HG03097 (cell line): ENCODE measurements around the gene DAD1.
"Not testable (repeated sequence)": the region's sequence is repeated elsewhere in the genome, so short reads cannot be mapped to it uniquely, and the experiment has no call there.

Experiments used
- ATAC-seq: cut with Tn5 transposase; IDR thresholded peaks from one replicate; pipeline ENCODE4 v1.9.1; 2021; ENCODE audit not compliant: unreplicated experiment, low FRiP score

The DAD1 gene

GRCh38 chr14:22569737-22570131 lies 19.3 kb downstream of the DAD1 start:
- no peak for ATAC-seq

DNA sequence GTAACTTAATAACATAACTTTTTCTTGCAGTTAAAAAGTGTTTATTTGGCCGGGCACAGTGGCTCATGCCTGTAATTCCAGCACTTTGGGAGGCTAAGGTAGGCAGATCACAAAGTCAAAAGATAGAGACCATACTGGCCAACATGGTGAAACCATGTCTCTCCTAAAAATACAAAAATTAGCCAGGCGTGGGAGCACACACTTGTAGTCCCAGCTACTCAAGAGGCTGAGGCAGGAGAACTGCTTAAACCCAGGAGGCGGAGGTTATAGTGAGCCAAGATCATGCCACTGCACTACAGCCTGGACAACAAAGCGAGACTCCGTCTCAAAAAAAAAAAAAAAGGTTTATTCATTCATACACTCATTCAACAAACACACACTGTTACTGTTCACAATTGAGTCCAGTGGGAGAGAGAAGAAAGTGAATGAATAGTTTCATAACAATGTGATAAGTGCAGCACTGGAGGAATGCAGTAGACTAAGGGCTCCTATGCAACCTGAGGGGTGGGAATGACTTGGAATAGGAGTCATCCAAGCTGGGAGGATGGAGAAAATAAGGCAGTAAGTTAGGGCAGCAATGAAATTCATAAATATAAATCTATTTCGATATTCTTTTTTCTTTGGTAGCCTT lies 19.8 kb downstream of the DAD1 start:
- no peak for ATAC-seq

GRCh38 chr14:22567437-22567836 lies 21.6 kb downstream of the DAD1 start:
- ATAC-seq = no peak

GRCh38 chr14:22566845-22567244 lies 22.2 kb downstream of the DAD1 start:
- no peak for ATAC-seq

GRCh38 chr14:22566266-22566665 lies 22.8 kb downstream of the DAD1 start:
- not testable (repeated sequence) for ATAC-seq

DNA sequence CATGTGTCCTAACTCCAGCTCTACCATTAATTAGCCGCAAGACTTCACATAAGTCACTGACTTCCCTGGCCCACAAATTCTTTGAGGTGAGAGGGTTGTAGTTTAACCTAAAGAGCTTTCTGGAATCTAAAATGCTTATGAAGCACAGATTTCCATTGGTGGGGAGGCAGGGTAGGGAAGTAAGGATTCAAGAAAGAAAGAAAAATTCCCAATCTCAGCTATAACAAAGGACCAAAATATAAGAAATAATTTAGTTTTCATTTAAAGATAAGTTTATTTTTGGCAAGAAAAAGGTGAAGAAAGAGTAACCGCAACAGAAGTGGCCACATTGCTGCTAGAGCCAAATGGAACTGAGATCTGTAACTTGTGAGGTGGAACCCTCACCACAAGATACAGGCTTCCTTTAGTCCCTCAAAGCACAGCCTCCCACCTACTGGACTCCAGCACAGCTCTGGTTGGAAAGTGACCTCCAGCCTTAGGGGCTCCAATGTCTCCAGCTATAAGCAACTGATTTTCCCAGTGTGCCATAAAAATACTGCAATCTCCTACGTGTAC lies 23.6 kb downstream of the DAD1 start:
- ATAC-seq = peak; percentile 22

DNA sequence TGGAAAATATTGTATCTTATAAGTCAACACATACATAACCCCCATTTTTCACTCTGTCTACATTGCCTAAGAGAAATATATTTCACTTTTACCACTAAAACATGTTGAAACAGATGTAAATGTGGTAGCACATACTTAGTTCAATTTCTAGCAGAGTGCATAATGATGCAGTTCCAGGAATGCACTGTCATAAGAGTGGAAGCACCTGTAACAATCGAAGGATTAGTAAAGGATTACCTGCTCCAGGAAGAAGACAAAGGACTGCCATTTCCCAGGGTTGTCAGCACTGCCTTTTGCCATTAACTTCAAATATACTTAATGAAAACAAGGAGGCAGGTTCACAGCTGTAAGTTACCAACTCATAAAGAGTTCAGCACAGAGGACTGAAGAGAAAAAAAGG lies 24.6 kb downstream of the DAD1 start:
- no peak for ATAC-seq

DNA sequence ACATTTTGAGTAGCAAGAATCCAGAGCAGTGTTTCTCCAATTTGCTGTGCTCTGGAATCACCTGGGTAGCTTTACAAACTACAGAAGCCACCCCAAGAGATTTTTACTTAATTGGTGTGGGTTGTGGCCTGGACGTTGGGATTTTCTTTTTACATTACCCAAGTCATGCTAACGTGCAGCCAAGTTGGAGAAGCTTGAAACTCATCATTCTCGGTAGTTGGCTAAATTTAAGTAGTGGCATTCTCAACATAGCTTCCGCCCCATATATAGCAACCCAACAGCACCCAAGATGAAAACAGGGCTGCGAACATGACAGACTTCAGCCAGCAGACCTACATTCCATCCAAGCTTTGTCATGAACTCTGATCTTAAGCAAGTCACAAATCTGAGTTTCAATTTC lies 25.0 kb downstream of the DAD1 start:
- ATAC-seq = no peak

DNA sequence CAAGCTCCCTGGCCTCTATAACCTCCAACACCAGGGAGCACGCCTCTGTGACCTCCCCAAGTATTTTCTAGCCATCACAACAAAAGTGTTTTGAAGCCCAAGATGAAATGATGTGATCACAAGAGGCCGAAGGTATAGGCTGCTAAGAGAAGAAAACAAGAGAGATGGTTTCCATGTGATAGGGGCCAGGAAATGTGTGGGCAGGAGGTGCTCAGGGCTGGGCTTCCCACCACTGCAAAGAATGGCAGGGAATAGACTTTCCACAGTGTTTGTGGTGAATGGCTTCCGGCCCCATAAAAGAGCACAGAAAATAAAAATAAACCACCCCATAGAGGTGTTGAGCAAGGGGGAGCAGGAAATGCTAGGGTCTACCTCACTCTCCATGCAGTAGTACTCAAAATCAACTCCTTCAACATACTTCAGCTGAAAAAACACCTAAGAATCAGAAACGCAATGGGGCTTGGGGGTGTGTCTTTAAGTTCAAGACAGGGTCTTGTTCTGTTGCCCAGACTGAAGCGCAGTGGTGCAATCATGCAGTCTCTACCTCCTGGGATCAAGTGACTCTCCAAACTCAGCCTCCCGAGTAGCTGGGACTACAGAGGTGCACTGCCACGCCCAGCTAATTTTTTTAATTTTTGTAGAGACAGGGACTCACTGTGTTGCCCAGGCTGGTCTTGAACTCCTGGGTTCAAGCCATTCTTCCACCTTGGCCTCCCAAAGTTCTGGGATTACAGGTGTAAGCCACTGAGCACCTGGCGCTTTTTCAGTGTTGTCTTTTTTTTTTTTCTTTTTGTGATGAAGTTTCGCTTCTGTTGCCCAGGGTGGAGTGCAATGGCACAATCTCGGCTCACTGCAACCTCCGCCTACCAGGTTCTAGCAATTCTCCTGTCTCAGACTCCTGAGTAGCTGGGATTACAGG lies 27.1 kb downstream of the DAD1 start:
- ATAC-seq = no peak

DNA sequence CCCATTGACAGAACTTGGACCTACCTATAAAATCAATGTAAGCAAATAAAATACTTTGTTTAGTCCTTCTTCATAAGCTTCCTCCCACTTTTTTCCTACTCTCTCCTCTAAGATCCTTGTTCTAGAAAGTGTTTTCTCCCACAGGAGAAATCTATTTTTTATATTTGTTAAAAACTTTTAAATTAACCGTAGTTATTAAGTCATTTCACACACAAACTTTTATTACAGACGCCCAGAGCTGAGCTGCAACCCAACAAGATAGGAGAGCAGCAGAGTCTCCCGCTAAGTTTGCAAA lies 27.7 kb downstream of the DAD1 start:
- no peak for ATAC-seq

- ATAC-seq = no peak
These were observed 28.2 kb downstream of the DAD1 start for GRCh38 chr14:22560662-22561365.

- no peak for ATAC-seq
These were observed 30.0 kb downstream of the DAD1 start for GRCh38 chr14:22559041-22559440.

GRCh38 chr14:22558221-22558913 lies 30.7 kb downstream of the DAD1 start:
- no peak for ATAC-seq

DNA sequence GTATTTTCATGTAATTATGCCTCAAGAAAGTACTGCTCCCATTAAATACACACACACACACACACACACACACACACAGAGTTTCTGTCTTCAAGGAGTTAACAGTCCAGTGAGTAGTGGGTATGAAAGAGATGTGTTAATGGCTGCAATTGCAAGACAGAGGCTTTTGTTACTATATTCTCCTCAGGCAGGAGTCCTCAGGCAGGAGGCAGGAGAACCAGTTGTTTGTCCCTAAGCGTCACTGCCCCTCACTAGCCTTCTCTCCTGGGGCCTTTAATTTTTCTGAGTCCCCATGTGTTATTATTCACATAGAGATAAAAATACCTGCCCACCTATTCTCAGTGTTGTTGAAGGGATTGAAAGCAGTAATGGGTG lies 31.2 kb downstream of the DAD1 start:
- ATAC-seq = no peak

DNA sequence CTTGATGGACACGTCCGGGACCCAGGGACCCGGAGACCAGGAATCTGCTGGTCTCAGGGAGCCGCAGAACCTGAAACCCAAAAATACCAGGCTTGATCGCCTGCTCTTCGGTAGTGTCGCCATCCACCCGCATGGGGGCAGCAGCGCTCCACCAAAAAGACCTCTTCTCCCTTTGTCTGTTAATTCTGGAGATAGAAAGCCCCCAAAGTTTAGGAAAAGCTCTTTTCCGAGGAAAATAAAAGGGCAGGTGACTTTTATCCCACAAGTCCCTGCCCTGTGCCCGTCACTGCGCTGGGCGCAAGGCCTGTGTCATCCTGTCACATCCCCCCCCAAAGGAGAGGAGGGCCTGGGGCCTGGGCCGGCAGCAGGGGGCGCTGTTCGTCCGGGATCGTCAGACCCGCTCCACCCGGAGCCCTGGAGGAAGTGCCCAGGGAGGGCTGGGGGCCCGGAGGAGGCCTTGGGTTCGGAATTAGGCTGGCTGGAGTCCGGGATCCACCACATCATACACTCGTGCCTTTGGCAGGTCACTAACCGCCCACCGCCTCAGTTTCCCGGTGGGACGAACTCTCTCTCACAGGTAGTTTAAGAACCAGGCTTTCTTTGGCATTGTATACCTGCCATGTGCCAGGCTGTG lies 31.9 kb downstream of the DAD1 start:
- peak; percentile 34 for ATAC-seq

DNA sequence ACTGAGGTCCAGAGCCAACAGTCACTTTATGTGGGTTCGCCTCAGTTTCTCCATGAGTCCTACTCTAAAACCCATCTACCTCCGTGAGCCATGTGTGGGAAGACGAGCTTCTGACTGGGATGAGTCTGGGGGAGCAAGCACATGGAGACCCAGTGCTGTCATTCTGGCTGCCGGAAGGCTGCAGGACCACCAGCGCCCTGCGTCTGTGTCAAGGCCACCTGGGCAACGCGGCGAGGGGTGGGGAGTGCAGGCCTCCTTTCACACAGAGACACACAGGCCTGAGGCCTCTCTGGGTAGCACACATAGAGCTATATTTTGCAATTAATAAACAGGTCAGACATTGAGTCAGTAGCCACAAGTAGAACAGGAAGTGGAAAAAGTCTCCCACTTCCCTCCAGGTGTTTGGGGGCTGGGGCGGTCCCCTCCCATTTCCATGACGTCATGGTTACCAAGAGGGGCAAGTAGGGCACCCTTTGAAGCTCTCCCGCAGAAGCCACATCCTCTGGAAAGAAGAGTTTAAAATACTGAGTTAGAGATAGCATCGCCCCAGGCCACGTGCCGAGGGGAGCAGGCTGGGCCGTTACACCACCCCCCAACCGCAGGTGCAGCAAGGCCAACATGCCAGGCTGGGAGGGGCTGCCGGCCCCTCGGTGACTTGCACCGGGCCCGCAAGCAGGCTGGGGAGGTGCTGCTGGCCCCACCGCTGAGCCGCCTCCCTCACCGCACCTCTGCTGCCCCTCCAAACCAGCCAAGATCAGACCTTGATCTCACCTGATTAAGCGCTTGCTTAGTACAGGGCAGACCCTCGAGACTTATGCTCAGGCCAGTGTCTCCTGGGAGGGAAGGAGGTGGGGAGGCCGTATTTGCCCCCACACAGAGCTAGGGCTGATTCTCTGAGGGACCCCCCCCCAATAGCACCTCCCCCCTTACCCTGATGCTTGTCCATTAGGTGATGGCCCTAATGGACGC lies 32.7 kb downstream of the DAD1 start:
- peak; percentile 59 for ATAC-seq

GRCh38 chr14:22555384-22556011 lies 33.5 kb downstream of the DAD1 start:
- peak; percentile 5 for ATAC-seq

DNA sequence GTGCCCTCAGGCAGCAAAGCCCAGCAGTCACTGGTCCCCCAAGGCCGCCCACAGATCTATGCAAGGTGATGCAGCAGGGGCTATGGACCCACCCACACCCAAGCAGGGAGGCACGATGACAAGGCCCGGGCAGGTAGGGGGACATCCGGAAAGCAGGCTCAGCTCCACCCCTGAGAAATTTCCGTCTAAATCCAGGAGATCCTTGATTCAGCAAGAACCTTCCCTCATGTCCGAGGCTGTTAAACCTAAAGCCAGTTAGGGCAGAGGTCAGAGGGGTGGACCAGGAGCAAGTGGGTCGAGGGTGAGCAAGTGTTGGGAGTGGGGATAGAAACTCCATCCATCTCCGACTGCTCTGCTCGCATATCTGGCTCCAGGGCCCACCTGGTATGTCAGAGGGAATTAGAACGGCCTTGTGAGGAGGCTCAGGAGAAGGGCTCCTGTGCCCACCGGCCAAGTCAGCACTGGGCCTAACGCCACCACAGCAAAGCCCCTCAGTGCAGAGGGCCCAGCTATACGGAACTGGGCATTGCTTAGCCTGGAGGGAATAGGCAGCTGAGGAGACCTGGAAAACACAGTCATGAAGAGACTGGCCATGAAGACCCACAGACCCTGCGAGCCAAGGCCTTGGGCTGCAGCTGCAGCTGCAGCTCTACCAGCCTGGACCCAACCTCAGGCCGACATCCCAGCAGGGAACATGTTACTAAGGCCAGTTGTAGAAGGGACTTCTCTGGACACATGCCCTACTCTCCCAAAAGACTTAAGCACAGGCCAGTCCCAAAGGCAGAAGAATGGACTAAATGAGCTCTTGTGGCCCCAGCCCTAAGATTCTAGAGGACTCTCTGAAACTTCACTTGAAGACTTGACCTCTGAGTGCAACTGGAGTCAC lies 34.3 kb downstream of the DAD1 start:
- ATAC-seq = no peak
